ENCODE data around the gene COQ7.

Gene COQ7

GRCh38 chr16:19067349-19068236 is at the start of gene COQ7:
Gene COQ7 (plus strand): TSS chr16:19067614. CDS start chr16:19067665, 51 bp downstream.
- peak; percentile 98 for DNase-seq

- DNase-seq: no peak
Observed at GRCh38 chr16:19020689-19021088, 46.7 kb upstream of the COQ7 start.

- DNase-seq: no peak
Observed at GRCh38 chr16:19021747-19022146, 45.7 kb upstream of the COQ7 start.

- no peak for DNase-seq
Observed at GRCh38 chr16:19027416-19027815, 40.0 kb upstream of the COQ7 start.

- no peak for DNase-seq
Observed at GRCh38 chr16:19029980-19030379, 37.4 kb upstream of the COQ7 start.

GRCh38 chr16:19031738-19032137 is 35.7 kb upstream of the COQ7 start:
- no peak for DNase-seq

GRCh38 chr16:19033761-19034160 is 33.7 kb upstream of the COQ7 start:
- no peak for DNase-seq

- DNase-seq: no peak
Observed at GRCh38 chr16:19040400-19040799, 27.0 kb upstream of the COQ7 start.

GRCh38 chr16:19044769-19045168 is 22.6 kb upstream of the COQ7 start:
- DNase-seq: no peak

GRCh38 chr16:19046062-19046461 is 21.4 kb upstream of the COQ7 start:
- no peak for DNase-seq

- no peak for DNase-seq
Observed at GRCh38 chr16:19062706-19063105, 4.7 kb upstream of the COQ7 start.

- no peak for DNase-seq
Observed at GRCh38 chr16:19066988-19067348, 446 bp upstream of the COQ7 start.

GRCh38 chr16:19068237-19068815 is 912 bp downstream of the COQ7 start:
- no peak for DNase-seq

- DNase-seq: peak; percentile 49 to 50
Observed at GRCh38 chr16:19071811-19072777, 4.7 kb downstream of the COQ7 start.

GRCh38 chr16:19073344-19073743 is 5.9 kb downstream of the COQ7 start:
- no peak for DNase-seq

GRCh38 chr16:19073863-19074262 is 6.4 kb downstream of the COQ7 start:
- no peak for DNase-seq

GRCh38 chr16:19075511-19075910 is 8.1 kb downstream of the COQ7 start:
- DNase-seq: no peak

GRCh38 chr16:19077879-19078278 is 10.5 kb downstream of the COQ7 start:
- no peak for DNase-seq

- DNase-seq: no peak
Observed at GRCh38 chr16:19083670-19084069, 16.3 kb downstream of the COQ7 start.

GRCh38 chr16:19084139-19084538 is 16.7 kb downstream of the COQ7 start:
- DNase-seq: no peak

- no peak for DNase-seq
Observed at GRCh38 chr16:19084879-19085278, 17.5 kb downstream of the COQ7 start.

- no peak for DNase-seq
Observed at GRCh38 chr16:19085679-19086200, 18.3 kb downstream of the COQ7 start.
